ENCODE measurements around the gene CMYA5.

Gene CMYA5

GRCh38 chr5:79707535-79707934 is 17.9 kb downstream of the CMYA5 start:
- TF ChIP-seq ZC3H10 (CRISPR knock-in tag; IDR thresholded peaks at IDR 0.05) (no peak), ZNF565 (CRISPR knock-in tag; conservative IDR thresholded peaks at IDR 0.05; ENCODE audit: low read depth) (no peak)
- no peak for ATAC-seq

GRCh38 chr5:79712741-79713140 is 23.1 kb downstream of the CMYA5 start:
- no peak for ATAC-seq
- TF ChIP-seq SNAI2 (CRISPR knock-in tag; IDR thresholded peaks at IDR 0.05) (no peak), CREB5 (CRISPR knock-in tag; IDR thresholded peaks at IDR 0.05; ENCODE audit: low read depth) (no peak), ZNF565 (CRISPR knock-in tag; conservative IDR thresholded peaks at IDR 0.05; ENCODE audit: low read depth) (no peak), TOX (CRISPR knock-in tag; IDR thresholded peaks at IDR 0.05; ENCODE audit: borderline replicate concordance) (no peak)

- no peak for ATAC-seq
Observed at GRCh38 chr5:79713727-79714126, 24.1 kb downstream of the CMYA5 start.

More at GRCh38 chr5:79713727-79714126, 24.1 kb downstream of the CMYA5 start:
- TF ChIP-seq ZFP3 (CRISPR knock-in tag; IDR thresholded peaks at IDR 0.05) (no peak), GLIS3 (CRISPR knock-in tag; IDR thresholded peaks at IDR 0.05) (no peak), ZNF565 (CRISPR knock-in tag; conservative IDR thresholded peaks at IDR 0.05; ENCODE audit: low read depth) (no peak), POU6F1 (CRISPR knock-in tag; IDR thresholded peaks at IDR 0.05; ENCODE audit: borderline replicate concordance, low read depth) (no peak), TSHZ2 (CRISPR knock-in tag; IDR thresholded peaks at IDR 0.05) (no peak), CSRNP3 (CRISPR knock-in tag; IDR thresholded peaks at IDR 0.05) (no peak), SNAI2 (CRISPR knock-in tag; IDR thresholded peaks at IDR 0.05) (no peak), PPARA (CRISPR knock-in tag; IDR thresholded peaks at IDR 0.05; ENCODE audit: borderline replicate concordance) (no peak), ZC3H10 (CRISPR knock-in tag; IDR thresholded peaks at IDR 0.05) (no peak), ARNTL (CRISPR knock-in tag; IDR thresholded peaks at IDR 0.05; ENCODE audit: borderline replicate concordance, low read depth) (no peak), CREB5 (CRISPR knock-in tag; IDR thresholded peaks at IDR 0.05; ENCODE audit: low read depth) (no peak), BACH2 (CRISPR knock-in tag; IDR thresholded peaks at IDR 0.05; ENCODE audit: borderline replicate concordance) (no peak), CSDC2 (CRISPR knock-in tag; IDR thresholded peaks at IDR 0.05) (no peak)
